SU-DHL-6 (cell line): ENCODE data around the gene EXOC3.

Source experiments
- CTCF ChIP-seq: fragments of 200-600 bp; sonication (generic); IDR thresholded peaks from one replicate; pipeline ENCODE4 v1.5.1; 2017; ENCODE audit warnings: antibody characterized with exemption, mild to moderate bottlenecking, low read length, moderate library complexity; ENCODE audit not compliant: insufficient read depth, poor library complexity, severe bottlenecking
- EZH2phosphoT487 ChIP-seq: fragments of 200-600 bp; sonication (generic), shearing (Covaris generic); conservative IDR thresholded peaks from 2 replicates; pipeline ENCODE4 v1.6.1; 2018; ENCODE audit warnings: mild to moderate bottlenecking, antibody characterized with exemption, low read length, moderate library complexity, mixed read lengths

- peak; percentile 67 for TF ChIP-seq CTCF
- TF ChIP-seq EZH2phosphoT487: no peak
Measured at GRCh38 chr5:431001-431710, 11.8 kb upstream of the EXOC3 start.
